ENCODE results near the gene TNFRSF19.

The TNFRSF19 gene

DNA sequence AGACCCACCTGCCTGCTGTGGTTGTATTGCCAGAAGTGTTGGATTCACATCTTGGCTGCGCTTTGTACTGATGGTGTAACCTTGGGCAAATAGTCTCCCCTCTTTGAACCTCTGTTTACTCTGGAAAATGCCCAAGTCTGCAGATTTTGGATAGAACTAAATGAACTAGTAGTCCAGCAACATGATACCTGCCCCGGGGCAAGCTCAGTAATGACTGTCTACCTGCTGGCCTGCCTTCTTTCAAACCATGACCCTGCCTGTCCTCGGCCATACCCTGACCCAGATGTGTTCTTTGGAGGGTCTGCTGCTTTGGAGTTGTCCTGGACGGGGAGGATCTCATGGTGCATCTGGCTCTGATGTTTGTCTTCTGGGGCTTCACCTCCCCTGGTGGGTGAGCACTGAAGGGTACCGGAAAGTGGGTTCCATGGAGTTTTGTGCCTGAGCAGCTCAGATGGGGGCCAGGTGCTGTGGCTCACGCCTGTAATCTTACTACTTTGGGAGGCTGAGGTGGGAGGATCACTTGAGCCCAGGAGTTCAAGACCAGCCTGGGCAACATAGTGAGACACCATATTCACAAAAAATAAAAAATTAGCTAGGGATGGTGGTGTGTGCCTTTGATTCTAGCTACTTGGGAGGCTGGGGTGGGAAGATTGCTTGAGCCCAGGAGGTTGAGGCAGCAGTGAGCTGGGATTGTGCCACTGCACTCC lies 59.5 kb downstream of the TNFRSF19 start:
- no peak for DNase-seq

GRCh38 chr13:23630349-23631093 lies 60.3 kb downstream of the TNFRSF19 start:
- DNase-seq: no peak

GRCh38 chr13:23631311-23632047 lies 61.3 kb downstream of the TNFRSF19 start:
- DNase-seq: no peak

DNA sequence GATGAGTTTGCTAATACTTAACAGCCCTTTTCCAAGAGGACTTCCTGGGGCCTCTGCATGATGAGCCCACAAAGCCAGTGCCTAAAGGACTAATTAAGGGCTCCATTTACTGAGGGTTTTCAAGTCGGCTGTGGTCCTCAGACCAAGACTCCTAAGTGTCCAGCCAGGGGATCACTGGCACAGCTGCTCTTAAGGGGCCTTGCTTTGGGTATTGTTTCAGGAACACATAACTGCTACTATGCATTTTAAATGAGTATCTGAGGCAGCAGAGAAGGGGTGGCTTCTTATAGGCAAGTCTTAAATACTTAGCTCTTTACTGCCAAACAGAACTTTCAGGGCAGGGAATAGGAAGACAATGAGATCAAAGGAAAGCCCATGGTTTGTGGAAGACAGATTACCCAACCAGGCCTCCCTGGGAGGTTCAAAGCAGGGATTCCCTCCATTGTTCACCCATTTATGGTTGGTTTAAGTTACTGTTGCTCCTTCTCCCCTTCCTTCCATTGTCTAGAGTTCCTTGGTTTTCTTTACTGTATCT lies 61.9 kb downstream of the TNFRSF19 start:
- DNase-seq: no peak

DNA sequence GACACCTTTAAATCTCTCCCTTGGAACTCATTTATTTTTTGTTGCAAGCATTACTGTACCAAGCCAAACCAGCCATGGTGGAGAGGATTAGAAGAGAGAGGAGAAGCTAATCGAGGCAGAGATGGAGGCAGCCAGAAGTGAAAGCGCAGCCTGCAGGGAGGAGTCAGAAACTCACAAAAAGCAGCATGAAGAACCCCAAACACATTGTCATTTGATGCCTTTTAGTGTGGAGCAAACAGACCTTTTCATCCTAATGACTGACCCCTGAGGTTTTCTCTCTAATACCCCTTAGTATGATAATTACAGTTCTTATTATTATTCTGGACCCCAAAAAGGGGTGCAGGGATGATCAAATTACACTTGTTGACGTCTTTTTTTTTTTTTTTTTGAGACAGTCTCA lies 62.5 kb downstream of the TNFRSF19 start:
- DNase-seq: no peak

- DNase-seq: no peak
These were observed 64.7 kb downstream of the TNFRSF19 start for GRCh38 chr13:23634897-23635296.

DNA sequence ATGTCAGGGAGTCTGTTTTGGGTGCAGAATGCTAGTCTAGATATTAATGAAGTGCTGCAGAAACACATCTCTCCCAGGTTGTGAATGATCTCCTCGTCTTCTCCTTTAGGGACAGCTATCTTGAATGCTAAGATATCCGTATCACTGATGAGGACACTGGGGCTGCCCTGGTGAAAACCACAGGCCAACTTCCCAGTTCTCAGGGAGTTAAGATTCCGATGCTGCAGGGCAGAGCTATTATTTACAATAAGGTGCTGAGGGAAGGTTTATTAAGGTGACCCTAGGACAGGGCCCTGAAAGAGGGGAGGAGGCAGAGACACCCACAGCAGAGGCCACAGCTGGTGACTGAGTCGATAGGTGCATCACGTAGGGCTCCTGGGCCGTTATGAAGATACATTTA lies 66.1 kb downstream of the TNFRSF19 start:
- no peak for DNase-seq

- no peak for DNase-seq
These were observed 67.6 kb downstream of the TNFRSF19 start for GRCh38 chr13:23637829-23638228.

- DNase-seq: no peak
These were observed 69.5 kb downstream of the TNFRSF19 start for GRCh38 chr13:23639674-23640073.

DNA sequence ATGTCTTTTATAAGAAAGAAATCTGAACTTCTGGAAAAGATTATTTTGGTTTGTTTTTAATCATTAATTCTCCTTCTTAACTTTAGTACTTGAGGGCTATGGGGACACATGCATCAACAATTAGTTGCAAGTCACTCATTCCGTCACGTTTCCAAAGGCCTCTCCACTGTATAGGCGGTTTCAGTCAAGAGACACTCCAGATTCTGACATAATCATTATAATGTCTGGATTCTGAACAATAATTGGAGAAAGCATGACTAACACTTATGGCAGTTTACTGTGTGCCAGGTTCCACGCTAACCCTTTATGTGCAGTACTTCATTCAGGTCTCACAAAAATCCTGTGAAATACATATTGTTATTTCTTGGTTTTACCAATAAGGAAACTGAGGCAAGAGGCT lies 71.9 kb downstream of the TNFRSF19 start:
- no peak for DNase-seq

DNA sequence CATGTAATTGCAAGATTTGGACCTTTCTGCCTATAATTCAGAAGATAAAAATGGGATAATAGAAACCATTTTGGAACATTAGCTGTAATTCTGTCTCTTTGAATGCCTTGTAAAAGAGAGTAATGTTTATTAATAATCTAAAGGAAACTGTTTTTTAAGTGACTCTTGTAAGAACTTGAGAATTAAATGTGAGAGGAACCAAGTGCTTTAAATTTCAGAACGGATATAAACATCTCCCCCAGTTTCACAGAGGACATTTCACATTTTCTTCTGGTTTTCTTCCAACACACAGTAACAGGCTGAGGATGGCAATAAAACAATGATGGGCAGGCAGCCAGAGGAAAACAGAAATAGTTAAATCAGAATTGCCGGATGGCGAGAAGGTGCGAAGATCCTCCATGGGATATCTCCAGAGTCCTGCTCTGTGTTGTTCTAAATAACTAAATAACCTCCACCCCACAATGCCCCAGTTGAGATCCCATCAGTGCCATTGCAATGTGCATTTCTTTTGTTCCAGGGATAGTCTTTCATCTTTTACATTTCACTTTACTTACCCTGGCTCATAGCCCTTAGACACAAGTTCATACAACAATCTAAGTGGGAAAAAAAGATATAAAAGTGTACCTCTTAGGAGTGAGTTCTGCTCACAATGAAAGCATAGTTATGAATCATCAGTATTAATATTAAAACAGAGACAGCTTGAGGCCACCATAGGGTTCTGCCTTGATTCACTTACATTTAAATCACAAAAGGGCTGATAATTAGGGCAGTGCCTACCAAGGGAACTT lies 73.3 kb downstream of the TNFRSF19 start:
- DNase-seq: no peak

DNA sequence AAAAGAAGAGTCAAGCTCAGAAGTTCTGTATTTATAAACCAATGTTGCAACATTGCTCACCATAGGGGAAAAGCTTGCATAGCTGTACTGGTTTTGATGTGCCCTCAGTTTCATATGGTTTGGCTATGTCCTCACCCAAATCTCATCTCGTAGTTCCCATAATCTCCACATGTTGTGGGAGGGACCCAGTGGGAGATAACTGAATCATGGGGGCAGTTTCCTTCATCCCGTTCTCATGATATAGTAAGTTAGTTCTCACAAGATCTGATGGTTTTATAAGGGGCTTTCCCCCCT lies 73.9 kb downstream of the TNFRSF19 start:
- no peak for DNase-seq

DNA sequence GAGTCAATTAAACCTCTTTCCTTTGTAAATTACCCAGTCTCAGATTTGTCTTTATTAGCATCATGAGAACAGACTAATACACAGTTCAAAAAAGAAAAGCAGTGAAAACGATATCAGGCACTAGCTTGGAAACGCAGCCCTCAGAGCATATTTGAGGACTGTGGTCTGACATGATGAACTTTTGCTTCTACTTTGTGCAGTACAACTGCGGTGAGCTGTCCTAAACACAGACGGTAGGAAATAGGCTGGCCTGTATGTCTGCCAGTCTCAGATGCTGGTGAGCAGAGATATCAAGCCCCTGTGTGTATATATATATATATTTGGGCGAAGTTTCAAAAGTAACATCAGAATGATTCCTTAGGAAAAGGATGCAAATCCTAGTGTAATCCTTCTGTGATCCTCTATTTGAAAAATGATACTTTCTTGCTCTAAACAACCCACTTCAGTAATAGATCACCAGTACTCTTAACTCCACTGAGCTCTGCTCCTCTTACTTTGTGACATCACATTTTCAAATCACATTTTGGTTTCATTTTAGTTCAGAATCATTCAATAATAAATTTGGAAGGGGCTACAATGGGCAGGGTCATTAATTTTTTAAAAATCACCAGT lies 74.4 kb downstream of the TNFRSF19 start:
- no peak for DNase-seq

DNA sequence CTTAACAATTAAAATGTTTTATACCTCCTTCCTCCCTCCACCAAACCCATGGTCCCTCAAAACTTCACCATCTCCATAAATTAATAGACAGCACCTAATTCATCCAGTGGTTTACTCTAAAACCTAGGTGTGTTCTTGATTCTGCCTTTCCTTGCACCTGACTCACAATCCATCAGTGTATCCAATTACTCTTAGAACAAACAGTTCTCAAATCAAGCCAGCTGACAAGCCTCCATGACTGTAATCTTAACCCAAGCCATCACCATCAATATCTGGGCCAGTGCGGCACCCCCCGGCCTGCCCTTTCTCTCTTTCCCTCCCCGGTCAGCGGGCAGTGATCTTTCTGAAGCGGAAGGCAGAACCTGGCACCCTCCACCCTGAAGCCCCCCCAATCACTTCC lies 75.6 kb downstream of the TNFRSF19 start:
- no peak for DNase-seq

- no peak for DNase-seq
These were observed 81.2 kb downstream of the TNFRSF19 start for GRCh38 chr13:23651439-23651838.

DNA sequence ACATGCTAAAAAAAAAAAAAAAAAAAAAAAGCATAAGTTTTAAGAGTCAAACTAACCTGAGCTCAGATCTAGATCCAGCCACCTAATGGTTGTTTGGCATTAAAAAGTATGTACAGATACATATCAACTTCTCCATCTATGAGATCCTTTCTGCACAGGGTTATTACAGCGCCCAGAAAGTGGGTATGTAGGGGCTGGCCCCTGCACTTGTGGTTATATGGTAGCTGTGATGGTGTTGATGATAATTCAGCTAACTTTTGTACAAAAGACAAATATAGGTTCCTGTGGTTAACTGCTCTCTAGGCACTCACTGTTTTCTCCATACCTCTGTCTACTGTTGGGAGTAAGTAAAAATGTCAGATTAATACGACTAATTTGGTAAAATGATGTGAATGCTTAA lies 81.7 kb downstream of the TNFRSF19 start:
- no peak for DNase-seq

- DNase-seq: no peak
These were observed 82.9 kb downstream of the TNFRSF19 start for GRCh38 chr13:23652909-23653726.

DNA sequence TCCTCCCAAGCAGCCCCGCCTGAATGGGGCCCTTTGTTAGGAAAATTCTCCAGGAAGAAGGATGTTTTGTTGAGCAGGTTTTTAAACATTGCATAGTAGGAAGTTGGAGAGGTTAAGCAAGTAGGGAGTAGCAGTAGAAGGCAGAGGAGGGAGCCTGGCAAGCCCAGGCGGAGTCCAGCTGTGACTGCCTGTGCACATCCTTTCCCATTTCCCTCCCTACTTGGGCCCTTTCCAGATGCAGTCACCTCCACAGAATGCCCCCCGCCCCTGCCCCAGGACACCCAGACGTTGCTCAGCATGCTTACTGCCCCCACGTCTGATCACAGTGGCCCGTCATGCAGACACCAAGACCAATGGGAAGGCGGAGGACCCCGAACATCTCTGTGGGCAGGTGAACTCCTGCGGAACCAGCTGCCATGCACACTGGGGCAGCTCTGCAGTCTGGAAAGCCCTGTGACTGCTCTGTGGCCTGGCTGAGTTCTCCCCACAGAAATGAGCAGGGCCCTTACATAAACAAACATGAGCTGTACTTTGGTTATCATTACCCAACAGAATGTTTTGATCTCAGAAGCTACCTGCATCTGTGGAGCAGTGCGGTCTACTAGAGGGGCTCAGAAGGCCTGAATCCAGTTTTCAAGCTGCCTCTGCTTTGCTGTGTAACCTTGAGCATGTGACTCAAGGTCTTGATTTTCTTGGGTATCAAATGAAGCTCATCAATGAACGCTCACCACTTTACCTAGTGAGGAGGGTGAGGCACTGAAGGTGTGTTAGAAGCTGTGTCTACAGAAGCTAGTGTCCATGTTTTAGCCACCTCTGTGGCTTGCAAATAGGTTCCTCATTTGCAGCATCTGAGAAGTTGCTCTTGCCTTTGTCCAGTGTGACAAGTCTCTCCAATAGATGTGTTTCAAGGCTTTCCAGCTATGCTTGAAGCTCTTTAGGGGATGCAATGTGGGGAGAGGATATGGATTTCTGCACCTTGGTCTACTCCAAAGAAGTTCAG lies 84.2 kb downstream of the TNFRSF19 start:
- no peak for DNase-seq

GRCh38 chr13:23655321-23655720 lies 85.1 kb downstream of the TNFRSF19 start:
- DNase-seq: no peak

DNA sequence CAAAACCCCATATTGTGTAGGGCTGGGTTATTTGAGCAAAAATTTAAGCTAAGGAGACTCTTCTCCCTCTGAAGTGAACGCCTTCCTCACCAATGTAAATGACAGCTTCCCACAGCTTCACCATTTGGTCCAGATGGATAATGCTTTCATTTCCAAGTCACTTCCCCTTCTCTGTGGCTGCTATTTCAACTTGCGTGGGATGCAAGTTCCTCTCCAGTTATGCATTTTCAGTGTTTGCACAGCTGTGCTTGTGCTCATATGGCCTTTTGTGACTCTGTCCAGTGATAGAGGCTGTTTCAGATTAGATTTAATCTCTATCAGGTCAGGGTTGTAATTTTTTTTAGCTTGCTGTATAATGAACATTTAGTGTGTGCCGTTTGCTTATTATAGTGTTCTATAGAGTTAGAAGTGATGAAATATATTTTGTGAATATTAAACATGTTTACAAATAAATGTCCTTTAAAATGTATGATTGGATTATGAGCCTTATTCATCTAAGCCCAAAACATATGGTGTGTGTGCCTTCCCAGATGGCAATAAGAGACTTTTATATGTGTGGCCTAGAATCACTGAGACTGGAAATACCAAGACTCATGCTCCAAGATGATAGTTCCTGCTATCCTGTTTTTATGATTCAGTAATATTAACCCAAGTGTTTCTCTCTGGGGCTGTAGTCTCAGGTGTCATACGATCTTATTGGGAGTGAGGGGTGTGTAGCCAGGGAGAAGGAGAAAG lies 86.6 kb downstream of the TNFRSF19 start:
- DNase-seq: no peak
